GM19438 (cell line): ENCODE data around the gene RBMS3.

Experiments used
- ATAC-seq: cut with Tn5 transposase; IDR thresholded peaks from one replicate; pipeline ENCODE4 v1.9.1; 2021; ENCODE audit warnings: low read depth; ENCODE audit not compliant: unreplicated experiment

RBMS3 gene

DNA sequence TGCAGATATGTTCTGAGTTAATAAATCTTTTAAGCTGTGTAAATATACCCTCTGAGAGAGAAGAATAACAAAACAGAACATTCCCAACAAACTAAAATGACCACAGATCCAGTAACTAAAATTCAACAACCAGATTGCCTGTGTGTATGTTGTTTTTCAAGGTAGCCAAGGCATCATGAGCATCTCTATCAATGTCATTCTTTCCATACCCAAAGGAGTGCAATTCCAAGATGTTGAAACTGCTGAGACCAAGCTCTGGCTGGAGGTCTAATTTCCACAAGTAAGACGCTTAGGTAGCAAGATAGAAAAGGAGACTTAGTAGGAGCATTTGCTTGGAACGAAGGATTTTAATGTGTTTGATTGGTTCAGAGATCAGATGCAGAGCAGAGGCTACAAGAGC, 276.3 kb downstream of the RBMS3 start:
- ATAC-seq, result no peak

DNA sequence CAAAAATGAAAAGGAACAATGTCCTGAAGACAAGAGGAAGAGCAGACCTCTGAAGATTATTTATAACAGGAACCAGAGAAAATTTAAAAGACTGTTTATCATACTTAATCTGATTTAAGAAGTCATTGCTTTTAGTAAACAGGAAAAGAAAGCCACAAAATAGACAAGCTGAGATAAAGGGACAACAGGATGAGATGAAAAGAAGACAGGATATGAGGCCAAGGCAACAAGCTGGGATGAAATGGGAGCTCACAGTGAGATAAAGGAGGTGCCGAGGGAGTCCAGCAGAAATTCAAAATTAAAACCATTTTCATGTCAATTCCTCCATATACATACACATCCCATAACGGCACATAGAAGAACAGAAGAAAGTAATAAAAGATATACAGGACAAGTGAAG, 277.0 kb downstream of the RBMS3 start:
- ATAC-seq, result no peak

DNA sequence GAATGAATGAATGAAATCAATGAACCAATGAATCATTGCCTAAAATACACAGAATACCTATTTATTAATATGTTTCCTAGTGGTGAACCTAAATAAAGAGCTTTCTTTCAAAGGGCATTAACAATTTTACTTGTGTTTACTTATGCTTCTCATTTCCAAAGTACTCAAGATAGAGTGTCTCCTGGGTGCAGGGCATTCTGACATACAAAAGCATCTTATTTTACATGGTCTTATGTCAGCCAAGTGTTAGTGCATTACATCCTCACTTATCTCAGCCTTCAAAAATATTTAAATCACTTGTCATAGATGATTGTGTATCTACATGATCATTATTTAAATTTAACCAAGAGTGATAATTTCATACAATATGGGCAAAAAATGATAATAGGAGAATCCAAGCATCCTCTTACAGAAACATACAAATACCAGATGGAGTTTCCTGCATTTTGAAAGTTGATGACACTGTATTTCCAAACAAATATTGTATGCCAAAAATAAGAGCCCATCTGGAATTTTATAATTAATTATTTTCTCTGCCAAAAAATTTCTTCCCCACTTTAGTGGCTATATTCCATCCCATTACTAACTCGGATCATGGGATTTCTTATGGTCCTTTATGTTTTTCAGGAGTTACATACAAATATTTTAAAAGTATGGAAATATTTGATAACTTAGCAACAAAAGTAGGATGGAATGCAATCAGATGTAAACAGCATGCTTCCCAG, 279.0 kb downstream of the RBMS3 start:
- no peak for ATAC-seq

DNA sequence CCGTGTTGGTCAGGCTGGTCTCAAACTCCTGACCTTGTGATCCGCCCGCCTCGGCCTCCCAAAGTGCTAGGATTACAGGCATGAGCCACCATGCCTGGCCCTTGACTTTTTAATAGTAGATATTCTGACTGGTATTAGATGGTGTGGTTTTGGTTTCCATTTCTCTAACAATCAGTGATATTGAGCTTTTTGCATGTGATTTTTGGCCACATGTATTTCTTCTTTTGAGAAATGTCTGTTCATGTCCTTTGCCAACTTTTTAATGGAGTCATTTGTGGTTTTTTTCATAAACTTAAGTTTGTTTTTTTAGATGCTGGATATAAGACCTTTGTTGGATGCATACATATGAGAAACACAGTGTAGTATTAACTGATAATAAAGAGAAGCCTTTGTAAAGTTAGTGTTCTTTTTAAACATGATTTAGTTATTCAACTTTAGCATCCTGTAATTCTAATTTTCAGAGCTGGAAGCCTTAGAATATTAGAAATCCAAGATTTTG, 280.8 kb downstream of the RBMS3 start:
- no peak for ATAC-seq

DNA sequence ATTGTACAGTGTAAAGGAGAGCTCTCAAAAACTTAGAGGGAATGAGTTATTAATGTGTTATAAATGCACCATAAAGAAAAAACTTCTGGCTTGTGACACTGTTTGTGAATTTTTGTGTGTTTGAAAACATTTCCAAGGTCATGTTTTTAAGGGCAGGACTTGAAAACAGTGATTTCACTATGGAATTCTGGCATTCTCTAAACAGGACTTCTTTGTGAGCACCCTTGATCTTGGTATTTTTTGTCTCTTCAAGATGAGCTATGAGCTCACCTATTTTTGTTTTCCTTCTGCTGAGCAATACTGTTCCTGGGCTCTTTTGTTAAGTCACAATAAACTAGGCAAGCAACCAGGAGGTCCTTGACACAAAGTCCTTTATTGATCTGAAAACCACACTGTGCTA, 284.4 kb downstream of the RBMS3 start:
- no peak for ATAC-seq

DNA sequence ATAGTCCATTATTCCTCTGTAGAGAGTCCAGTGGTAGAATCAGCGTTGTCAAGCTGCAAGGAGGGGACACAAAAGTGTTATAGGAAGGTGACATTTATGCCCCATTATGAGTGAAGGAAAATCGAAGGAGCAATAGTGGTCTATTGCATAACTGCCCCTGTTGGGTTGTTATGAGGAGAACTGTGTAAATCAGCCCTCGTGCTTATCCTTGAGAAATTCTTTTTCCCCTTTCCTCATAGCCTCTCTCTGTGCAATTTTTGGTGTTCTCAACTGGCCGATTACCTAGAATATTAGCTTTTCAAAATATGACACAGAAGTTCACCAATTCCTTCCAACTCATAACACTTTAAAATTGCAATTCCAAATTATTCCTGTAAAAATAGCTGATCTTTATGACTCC, 286.6 kb downstream of the RBMS3 start:
- ATAC-seq, result no peak

DNA sequence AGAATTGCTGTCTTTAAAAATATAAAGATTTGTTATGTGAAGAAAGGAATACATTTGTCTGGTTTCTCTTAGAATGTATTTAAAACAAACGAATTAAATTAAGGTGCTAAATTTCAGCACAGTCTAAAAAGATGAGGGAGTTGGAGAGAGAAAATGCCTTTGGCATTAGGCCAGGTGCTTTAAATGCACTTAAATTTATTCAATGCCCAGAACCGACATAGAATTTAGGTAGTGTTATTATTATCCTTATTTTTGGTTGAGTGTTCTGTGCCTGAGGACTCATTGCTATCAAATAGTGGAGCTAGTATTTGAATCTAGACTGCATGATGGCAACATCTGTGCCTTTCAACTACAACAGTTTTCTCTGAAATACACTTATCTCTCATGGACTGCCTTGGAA, 287.5 kb downstream of the RBMS3 start:
- no peak for ATAC-seq

DNA sequence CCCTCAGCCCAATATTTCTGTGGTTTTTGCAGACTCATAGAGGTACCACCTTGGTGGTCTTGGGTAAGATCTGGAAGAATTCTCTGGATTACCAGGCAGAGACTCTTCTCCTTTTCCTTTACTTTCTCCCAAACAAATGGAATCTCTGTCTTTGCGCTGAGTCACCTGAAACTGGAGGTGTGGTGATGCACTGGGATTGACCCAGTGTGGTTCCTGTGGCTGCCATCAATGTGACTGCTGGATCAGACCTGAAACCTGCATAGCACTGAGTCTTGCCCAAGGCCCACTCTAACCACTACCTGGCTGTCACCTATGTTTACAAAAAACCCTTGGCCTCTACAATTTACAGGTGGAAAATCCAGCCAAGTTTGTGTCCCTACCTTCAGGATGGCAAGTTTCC, 295.3 kb downstream of the RBMS3 start:
- ATAC-seq, result no peak

DNA sequence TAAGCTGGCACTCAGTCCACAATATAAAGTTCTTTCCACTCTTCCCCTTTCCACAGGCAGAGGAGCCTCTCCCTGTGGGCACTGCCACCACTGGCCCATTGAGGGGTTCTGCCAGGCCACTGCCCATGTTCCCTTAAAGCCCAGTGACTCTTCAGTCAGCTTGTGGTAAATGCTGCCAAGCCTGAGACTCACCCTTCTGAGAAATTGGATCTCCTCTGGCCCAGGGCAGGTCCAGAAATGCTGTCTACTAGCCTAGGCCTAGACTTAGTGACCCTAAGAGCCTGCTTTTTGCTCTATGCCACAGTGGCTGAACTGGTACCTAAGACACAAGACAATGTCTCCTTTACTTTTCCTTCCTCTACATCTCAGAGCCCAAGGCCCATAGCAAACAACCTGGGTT, 295.8 kb downstream of the RBMS3 start:
- no peak for ATAC-seq

DNA sequence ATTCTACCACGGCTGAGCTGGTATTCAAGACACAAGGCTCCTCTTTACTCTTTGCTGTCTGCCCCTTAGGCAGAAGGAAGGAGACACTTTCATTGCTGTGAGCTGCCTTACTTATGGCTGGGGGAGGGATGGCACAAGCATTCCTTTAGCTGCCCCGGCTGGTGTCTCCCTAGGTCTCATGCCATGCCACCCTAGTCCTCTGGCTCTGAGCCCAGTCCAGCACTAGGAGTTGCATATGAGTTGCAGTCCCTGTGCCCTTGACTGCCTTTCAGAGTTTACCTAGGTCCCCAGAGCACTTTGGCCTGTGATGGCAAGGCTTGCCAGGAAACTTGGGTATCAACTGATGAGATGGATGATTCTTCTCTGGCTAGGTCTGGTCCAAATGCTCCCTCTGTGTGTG, 296.4 kb downstream of the RBMS3 start:
- ATAC-seq, result no peak

DNA sequence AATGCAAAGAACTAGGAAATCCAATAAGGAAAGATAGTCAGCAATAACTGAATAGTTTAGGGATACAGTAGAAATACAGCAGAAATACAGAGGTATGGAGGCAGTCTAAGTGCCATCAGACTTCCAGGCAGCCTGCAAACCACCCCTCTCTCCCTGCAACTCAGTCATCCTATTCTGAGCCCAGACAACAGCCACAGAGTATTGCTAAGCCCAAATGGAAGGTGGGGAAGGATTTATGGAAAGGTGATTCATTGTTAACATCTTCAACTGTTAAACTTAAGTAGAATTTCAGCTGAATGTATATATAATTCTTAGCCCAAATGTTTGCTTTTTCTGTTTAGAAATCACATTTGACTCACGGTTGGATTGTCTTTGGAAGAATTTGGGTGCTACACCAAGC, 300.4 kb downstream of the RBMS3 start:
- ATAC-seq, result no peak

DNA sequence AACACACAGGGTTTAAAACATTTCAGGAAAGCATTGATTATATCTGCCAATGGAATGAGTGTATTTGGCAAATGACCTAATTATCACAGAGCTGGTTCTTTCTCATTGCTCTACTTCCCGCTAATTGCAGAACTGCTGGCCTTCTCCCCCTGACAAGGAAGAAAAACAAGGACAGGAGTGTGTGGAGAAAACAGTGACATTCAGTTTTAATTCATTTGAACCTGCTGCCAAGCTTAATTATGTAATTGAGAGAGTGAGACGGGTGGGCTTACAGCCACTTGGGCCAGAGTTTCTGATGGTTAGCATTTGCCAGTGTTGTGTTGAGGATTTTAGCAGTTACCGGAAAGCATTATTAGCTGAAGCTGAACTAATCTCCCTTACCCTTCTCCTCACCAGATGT, 301.4 kb downstream of the RBMS3 start:
- ATAC-seq, result no peak

DNA sequence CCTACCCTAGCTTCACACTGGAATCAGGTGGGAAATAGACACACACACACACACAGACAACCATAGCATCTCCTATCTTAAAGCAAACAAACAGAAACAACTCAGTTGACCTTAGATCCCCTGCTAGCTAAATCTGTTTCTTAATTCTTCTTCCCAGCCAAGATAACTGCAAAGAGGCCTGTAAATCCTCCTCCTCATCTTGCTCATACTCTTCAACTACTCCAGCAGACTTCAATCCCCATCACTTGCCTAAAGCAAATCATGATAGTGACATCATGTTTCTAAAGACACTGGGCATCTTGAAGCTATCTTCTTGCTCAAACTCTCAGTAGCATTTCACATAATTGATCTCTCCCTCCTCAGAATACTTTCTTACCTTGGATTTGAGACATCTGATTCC, 303.0 kb downstream of the RBMS3 start:
- ATAC-seq, result no peak

DNA sequence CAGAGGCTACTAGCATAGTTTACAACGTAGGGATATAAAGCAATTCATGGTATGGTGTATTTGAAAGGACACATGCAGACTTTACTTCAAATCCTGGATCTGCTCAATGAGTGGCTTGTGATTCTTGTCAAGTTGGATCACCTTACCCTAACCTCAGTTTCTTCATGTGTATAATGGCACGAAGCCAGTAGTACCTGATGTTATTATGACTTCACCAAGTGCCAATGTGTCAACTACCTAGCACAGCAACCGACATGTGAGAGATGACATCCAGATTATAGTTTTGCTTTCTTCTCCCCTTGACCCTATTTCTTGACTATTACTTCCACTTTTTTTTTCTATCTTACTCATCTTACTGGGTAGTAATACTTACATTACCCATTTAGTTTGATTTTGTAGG, 304.5 kb downstream of the RBMS3 start:
- ATAC-seq, result no peak

DNA sequence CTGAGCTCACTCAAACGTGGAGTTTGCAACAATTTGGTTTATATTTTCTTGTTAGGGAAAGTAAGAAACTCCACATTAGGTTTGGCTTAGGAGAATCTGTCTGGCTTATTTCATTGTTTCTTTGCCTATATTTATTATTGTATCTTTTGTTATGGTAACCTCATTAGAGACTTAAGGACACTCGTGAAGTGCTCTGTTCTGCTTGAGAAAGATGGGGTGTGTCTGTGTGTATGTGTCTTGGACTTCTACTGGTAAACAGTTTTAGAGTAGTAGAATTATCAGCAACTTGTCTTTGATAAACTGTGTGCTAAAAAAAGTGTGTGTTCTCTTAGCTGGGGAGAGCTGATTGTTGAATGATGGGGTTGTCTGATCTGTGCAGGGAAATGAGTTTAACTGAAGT, 306.5 kb downstream of the RBMS3 start:
- ATAC-seq, result no peak

DNA sequence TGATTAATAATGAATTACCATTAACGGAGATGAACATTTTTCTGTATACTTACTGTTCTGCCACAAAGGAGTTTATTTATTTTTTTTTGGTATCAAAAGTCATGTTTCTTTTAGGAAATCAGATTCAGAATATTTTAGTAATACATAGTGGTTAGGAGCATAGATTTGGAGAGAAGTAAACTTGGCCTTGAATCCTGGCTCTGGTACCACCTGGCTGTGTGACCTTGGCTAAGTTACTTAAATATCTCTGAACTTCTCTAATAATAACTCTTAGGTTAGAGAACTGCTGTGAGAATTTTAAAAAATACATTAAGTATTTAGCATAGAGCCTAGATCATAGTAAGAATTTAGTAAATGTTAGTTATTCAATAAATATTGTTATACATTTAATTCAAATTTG, 309.1 kb downstream of the RBMS3 start:
- ATAC-seq, result no peak

DNA sequence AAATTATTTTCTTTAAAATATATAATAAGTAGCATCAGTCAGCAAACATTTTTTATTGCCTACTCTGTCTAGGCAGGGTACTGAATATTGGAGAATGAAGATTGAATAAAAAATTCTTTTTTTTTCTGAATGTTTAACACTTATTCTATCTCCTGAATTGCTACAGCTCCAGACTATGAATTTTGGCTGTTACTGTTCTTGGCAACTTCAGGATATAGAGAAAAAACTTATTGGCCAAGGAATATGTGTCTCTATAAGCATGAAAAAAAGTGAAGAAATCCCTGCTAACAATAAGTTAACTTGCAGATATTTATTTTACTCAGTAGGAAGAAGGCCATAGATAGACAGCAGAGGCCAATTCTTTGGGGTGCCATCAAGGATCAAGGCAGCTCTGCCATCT, 309.6 kb downstream of the RBMS3 start:
- no peak for ATAC-seq

DNA sequence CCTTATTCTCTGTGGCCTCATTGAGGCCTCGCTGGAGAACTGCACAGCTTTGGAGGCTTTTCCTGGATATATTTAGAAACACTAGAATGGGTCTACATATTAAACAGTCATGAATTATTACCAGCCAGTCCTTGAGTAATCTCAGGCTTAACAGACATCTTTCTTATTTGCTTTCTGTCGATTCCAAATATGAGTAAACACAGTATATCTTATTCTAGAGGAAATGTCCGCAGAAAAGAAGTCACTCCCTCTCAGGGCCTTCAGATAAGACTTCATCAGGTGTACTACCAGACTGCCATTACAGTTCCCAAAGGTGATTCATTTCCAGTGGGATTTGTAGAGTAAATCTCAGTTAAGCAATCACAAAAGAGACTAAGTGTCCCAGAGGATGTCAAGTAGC, 310.7 kb downstream of the RBMS3 start:
- no peak for ATAC-seq

DNA sequence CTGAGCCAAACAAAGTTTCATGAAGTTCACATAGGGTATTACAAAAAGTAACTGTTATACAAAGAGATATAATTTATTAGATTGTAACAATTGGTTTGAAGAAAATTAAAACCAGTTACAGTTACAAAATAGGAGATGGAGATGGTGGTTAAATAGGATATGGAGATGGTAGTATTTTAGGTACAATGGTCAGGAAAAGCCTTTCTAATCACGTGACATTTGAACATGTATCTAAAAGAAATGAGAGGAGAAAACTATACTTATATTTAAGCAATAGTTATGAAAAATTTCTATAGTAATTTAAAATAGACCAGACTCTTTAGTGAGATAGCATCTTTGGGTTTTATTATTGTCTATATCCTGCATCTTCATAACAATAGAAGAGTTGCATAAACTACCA, 312.9 kb downstream of the RBMS3 start:
- no peak for ATAC-seq

DNA sequence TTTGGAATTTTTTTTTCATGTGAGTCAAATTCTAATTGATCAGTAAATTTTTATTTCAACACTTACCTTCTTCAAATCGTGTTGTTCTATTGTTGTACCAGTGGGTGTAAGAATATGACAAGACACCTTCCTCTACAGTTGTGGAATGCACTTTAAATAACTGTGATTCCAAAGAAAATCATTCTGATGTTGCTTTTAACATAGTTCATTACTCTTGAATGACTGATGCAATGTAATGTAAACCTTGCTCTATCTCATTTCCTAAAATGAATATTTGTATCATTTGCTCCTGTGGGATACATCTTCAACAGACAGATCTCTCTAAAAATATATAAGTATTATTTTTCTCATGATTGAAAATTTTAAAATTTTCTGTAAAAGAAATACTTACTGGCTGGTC, 313.4 kb downstream of the RBMS3 start:
- no peak for ATAC-seq

DNA sequence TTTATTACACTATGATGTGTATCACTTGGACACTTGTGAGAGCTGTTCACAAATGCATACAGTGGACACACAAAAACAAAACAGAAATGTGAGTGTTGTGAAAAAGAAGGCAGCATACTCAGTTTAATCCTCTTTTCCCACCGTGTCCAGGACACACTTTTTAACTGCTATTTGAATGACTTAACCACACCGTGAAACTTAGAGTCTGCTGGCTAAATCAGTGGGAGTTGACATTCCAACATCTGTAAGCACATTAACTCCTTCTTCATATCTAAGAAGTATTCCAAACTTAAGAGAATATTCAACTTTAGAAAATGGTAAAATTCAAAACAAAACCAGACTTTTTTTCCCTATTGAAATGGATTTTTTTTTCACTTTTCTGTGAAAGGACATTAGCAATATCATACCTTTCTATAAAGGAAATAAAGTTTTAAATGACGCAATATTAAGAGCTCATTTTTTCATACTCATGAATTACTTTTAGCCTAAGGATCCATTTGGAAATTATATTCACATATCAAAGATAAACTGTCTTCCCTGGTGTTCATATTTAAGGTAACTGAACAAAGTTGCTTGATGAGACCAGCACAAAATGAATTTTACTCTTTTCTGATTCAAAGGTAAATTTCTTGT, 316.6 kb downstream of the RBMS3 start:
- no peak for ATAC-seq

DNA sequence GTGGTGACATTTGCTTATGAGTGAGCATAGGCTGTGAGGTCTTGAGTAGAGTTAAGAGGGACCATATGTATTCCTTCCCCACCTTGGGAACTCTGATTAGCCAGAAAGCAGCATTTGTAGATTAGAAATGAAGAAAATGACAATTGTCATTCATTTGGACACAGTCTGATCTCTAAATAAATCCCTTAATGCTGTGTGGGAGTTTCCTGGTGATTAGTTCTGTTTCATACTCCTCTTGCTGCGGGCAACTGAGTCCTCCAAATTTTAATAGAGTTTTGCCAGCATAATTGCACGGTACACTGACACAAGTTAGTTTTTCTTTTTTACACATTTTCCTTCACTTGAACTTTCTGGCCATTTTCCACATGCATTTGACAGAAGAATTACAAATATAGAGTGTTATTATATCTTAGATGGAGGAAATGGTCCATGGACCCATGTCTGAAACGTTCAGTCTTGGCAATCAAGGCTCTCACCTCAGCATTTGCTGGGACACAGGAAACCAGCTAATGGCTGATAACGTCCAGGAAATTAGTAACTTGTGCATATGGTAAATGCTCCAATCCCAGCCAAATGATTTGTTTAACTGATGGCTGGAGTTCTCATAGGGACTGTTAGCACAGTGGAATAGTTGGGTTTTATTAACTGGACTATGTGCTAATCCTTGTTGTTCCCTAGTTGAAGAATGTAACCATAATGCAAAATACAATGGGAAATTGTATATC, 321.2 kb downstream of the RBMS3 start:
- no peak for ATAC-seq
